Body of pancreas (tissue), 4 donors: ENCODE measurements around the gene DNAJC17. TPM values are rescaled to one million over a fixed set of nuclear protein-coding genes. Genes with fewer than 3 reads are reported as not detected.
A peak's percentile ranks its signal among the peaks of the same experiment; 100 is the strongest.

Experiments used
- ATAC-seq: fragments of 150-250 bp; one replicate; pipeline ENCODE4 v1.9.1; 2016
- DNase-seq, 4 donors: peaks; one replicate each; pipeline ENCODE4 v3.0.0-alpha.2; 2019
- H3K27ac ChIP-seq, 4 donors: fragments of 200-600 bp; sonication (generic); 1 replicate in 3 of 4; 2 replicates in 1 of 4; pipeline versions ENCODE4 v1.5.1 to v1.6.1; 2016 to 2019; ENCODE audit warnings: mild to moderate bottlenecking in 1 of 4, mixed read lengths in 1 of 4, moderate library complexity in 1 of 4
- H3K27me3 ChIP-seq, 2 donors: fragments of 200-600 bp; sonication (generic); one replicate each; pipeline ENCODE4 v1.6.0; 2016; ENCODE audit warnings: mild to moderate bottlenecking in 1 of 2
- H3K36me3 ChIP-seq, 2 donors: fragments of 200-600 bp; sonication (generic); replicated peaks in 1 of 2; 2 replicates each; pipeline ENCODE4 v1.5.1; 2016; ENCODE audit warnings: low read depth in 2 of 2; ENCODE audit not compliant: insufficient read depth in 1 of 2
- H3K4me1 ChIP-seq: fragments of 200-600 bp; sonication (generic); one replicate; pipeline ENCODE4 v1.6.0; 2016
- H3K4me3 ChIP-seq, 2 donors: fragments of 200-600 bp; sonication (generic); 1 replicate in 1 of 2; 2 replicates in 1 of 2; pipeline ENCODE4 v1.5.1; 2016 to 2019
- H3K9me3 ChIP-seq, 3 donors: fragments of 200-600 bp; sonication (generic); 1 replicate in 2 of 3; 2 replicates in 1 of 3; pipeline ENCODE4 v1.5.1; 2016
- CTCF ChIP-seq, 7 experiments: fragments of 450-650 bp in 4 of 7; fragments of 200-600 bp in 3 of 7; sonication (generic) in 3 of 7; IDR thresholded peaks; one replicate each; pipeline ENCODE4 v1.5.1; 2016 to 2019; ENCODE audit warnings: antibody characterized with exemption in 7 of 7
- POLR2A ChIP-seq, 3 donors: fragments of 450-650 bp; IDR thresholded peaks; one replicate each; pipeline ENCODE4 v1.6.1; 2016; ENCODE audit warnings: antibody characterized with exemption in 3 of 3, mild to moderate bottlenecking in 2 of 3
- WGBS, 2 donors: methylation state at CpG; one replicate each; pipeline ENCODE4 v1.1.5; 2017; 5-methylcytosine and 5-hydroxymethylcytosine counted together
- intact Hi-C: fragments of 100-400 bp; cut with DNase I; formaldehyde crosslinking; loops from one replicate; pipeline ENCODE4 v1.15.1; 2023
- total RNA-seq, 2 donors: library from RNA; depleted of rRNA; stranded (reverse); fragments of >200 nt; gene quantifications; one replicate each; pipeline ENCODE4 v1.1.0, GENCODE V29; 2016

The DNAJC17 gene
- total RNA-seq, 2 donors from 2014 or later: 18.7 to 36.6 TPM

- intact Hi-C loops: no loop called here
- Histone ChIP-seq H3K27me3 (no peaks in the 10 kb centered on the region), H3K36me3 (no peaks in the 10 kb centered on the region), H3K27ac (peak overlapping the region; percentile 48 to 85 (median 82)), H3K9me3 (no peaks in the 10 kb centered on the region), H3K4me1 (peaks cover 52% of the 10 kb centered on the region), H3K4me3 (no peak overlapping the region)
- ATAC-seq: no peak
- no peak for DNase-seq
- TF ChIP-seq CTCF (IDR thresholded peaks at IDR 0.05): no peak
- no peak for TF ChIP-seq POLR2A (IDR thresholded peaks at IDR 0.05)
- 49 to 51% methylated on average over 2 of the region's 2 CpGs for WGBS, 2 donors
These were observed 21.5 kb downstream of the DNAJC17 start for GRCh38 chr15:40785814-40786213.

GRCh38 chr15:40785164-40785563, 22.1 kb downstream of the DNAJC17 start:
- Histone ChIP-seq H3K27ac (peak overlapping the region; percentile 48 to 85 (median 82)), H3K4me3 (no peak overlapping the region), H3K9me3 (no peaks in the 10 kb centered on the region), H3K4me1 (peaks cover 45% of the 10 kb centered on the region), H3K36me3 (no peaks in the 10 kb centered on the region), H3K27me3 (no peaks in the 10 kb centered on the region)
- DNase-seq (no peak), ATAC-seq (no peak)
- intact Hi-C loops: no loop called here
- TF ChIP-seq CTCF (IDR thresholded peaks at IDR 0.05) (peak in 3 of 7 experiments; percentile 20 to 25 (median 22)), POLR2A (IDR thresholded peaks at IDR 0.05) (no peak)
- 40 to 58% methylated on average over 3 of the region's 3 CpGs for WGBS, 2 donors

- TF ChIP-seq CTCF (IDR thresholded peaks at IDR 0.05) (peak in 6 of 7 experiments; percentile 69 to 87 (median 82)), POLR2A (IDR thresholded peaks at IDR 0.05) (no peak)
- H3K27ac ChIP-seq: no peak overlapping the region
- peaks cover 26% of the 10 kb centered on the region for H3K4me1 ChIP-seq
- ATAC-seq (peak; percentile 77), DNase-seq (peak; percentile 82 to 86 (median 84))
- H3K9me3 ChIP-seq: no peaks in the 10 kb centered on the region
- H3K27me3 ChIP-seq: no peaks in the 10 kb centered on the region
- 22 to 26% methylated on average over 8 of the region's 8 CpGs for WGBS, 2 donors
- intact Hi-C loops: no loop called here
- H3K4me3 ChIP-seq: no peak overlapping the region
- peaks cover 0 to 8% of the 10 kb centered on the region in 2 donors for H3K36me3 ChIP-seq
These were observed 24.6 kb downstream of the DNAJC17 start for GRCh38 chr15:40782609-40783227.

- intact Hi-C loops: loop anchor here (10.0 kb wide), 1 partner anchor 82 kb away; the partner anchor contains the start of gene RAD51
- Histone ChIP-seq H3K27ac (peak overlapping the region in 1 of 4 donors; percentile 19), H3K4me3 (no peak overlapping the region), H3K27me3 (no peaks in the 10 kb centered on the region), H3K36me3 (peaks cover 8 to 29% of the 10 kb centered on the region in 2 donors), H3K9me3 (no peaks in the 10 kb centered on the region), H3K4me1 (no peaks in the 10 kb centered on the region)
- ATAC-seq (no peak), DNase-seq (peak in 3 of 4 donors; percentile 45 to 78 (median 71))
- no peak for TF ChIP-seq POLR2A (IDR thresholded peaks at IDR 0.05)
- TF ChIP-seq CTCF (IDR thresholded peaks at IDR 0.05): no peak
- 62 to 73% methylated on average over 8 to 11 of the region's 11 CpGs for WGBS, 2 donors
These were observed 30.6 kb downstream of the DNAJC17 start for GRCh38 chr15:40776537-40777141.
